ENCODE measurements around the gene C17orf107. TPM values are rescaled to one million over a fixed set of nuclear protein-coding genes. Genes with fewer than 3 reads are reported as not detected.

C17orf107 gene
- total and polyA plus RNA-seq, 2 of the 13 experiments (the other 11 are each of a cell fraction or from before 2014, with no cell fraction given): 0.20 to 0.59 TPM

- TF ChIP-seq TCF7 (IDR thresholded peaks at IDR 0.05; ENCODE audit: low read depth) (peak; percentile 43; the same call in 1 of the 2 replicates), ZNF883 (CRISPR knock-in tag; IDR thresholded peaks at IDR 0.05; ENCODE audit: not compliant biosample characterization) (no peak), SIX1 (CRISPR knock-in tag; IDR thresholded peaks at IDR 0.05; ENCODE audit: borderline replicate concordance) (peak; percentile 54; the same call in 1 of the 2 replicates), ELF3 (CRISPR knock-in tag; IDR thresholded peaks at IDR 0.05) (peak; percentile 81), FOXK1 (CRISPR knock-in tag; IDR thresholded peaks at IDR 0.05; ENCODE audit: borderline replicate concordance, low read depth) (0 out of 2 replicates have a peak, but pooled peaks have one; percentile 8), HDAC2 (CRISPR knock-in tag; IDR thresholded peaks at IDR 0.05) (0 out of 2 replicates have a peak, but pooled peaks have one; percentile 53), FOXP4 (CRISPR knock-in tag; IDR thresholded peaks at IDR 0.05) (peak; percentile 84), PITX1 (CRISPR knock-in tag; IDR thresholded peaks at IDR 0.05) (peak; percentile 83), ERF (CRISPR knock-in tag; IDR thresholded peaks at IDR 0.05) (0 out of 2 replicates have a peak, but pooled peaks have one; percentile 23), DPF2 (CRISPR knock-in tag; IDR thresholded peaks at IDR 0.05; ENCODE audit: borderline replicate concordance, low read depth) (peak; percentile 52; the same call in 1 of the 2 replicates), THRA (CRISPR knock-in tag; IDR thresholded peaks at IDR 0.05; ENCODE audit: borderline replicate concordance) (peak; percentile 48; the same call in 1 of the 2 replicates)
- TF ChIP-seq, protein P1, sequence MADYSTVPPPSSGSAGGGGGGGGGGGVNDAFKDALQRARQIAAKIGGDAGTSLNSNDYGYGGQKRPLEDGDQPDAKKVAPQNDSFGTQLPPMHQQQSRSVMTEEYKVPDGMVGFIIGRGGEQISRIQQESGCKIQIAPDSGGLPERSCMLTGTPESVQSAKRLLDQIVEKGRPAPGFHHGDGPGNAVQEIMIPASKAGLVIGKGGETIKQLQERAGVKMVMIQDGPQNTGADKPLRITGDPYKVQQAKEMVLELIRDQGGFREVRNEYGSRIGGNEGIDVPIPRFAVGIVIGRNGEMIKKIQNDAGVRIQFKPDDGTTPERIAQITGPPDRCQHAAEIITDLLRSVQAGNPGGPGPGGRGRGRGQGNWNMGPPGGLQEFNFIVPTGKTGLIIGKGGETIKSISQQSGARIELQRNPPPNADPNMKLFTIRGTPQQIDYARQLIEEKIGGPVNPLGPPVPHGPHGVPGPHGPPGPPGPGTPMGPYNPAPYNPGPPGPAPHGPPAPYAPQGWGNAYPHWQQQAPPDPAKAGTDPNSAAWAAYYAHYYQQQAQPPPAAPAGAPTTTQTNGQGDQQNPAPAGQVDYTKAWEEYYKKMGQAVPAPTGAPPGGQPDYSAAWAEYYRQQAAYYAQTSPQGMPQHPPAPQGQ (CRISPR knock-in tag; IDR thresholded peaks at IDR 0.05; ENCODE audit: borderline replicate concordance): no peak
- TF ChIP-seq, protein P2, sequence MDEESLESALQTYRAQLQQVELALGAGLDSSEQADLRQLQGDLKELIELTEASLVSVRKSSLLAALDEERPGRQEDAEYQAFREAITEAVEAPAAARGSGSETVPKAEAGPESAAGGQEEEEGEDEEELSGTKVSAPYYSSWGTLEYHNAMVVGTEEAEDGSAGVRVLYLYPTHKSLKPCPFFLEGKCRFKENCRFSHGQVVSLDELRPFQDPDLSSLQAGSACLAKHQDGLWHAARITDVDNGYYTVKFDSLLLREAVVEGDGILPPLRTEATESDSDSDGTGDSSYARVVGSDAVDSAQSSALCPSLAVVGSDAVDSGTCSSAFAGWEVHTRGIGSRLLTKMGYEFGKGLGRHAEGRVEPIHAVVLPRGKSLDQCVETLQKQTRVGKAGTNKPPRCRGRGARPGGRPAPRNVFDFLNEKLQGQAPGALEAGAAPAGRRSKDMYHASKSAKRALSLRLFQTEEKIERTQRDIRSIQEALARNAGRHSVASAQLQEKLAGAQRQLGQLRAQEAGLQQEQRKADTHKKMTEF (CRISPR knock-in tag; IDR thresholded peaks at IDR 0.05): peak; percentile 39; the same call in 1 of the 2 replicates
- TF ChIP-seq, protein P3, sequence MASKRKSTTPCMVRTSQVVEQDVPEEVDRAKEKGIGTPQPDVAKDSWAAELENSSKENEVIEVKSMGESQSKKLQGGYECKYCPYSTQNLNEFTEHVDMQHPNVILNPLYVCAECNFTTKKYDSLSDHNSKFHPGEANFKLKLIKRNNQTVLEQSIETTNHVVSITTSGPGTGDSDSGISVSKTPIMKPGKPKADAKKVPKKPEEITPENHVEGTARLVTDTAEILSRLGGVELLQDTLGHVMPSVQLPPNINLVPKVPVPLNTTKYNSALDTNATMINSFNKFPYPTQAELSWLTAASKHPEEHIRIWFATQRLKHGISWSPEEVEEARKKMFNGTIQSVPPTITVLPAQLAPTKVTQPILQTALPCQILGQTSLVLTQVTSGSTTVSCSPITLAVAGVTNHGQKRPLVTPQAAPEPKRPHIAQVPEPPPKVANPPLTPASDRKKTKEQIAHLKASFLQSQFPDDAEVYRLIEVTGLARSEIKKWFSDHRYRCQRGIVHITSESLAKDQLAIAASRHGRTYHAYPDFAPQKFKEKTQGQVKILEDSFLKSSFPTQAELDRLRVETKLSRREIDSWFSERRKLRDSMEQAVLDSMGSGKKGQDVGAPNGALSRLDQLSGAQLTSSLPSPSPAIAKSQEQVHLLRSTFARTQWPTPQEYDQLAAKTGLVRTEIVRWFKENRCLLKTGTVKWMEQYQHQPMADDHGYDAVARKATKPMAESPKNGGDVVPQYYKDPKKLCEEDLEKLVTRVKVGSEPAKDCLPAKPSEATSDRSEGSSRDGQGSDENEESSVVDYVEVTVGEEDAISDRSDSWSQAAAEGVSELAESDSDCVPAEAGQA (IDR thresholded peaks at IDR 0.05; ENCODE audit: low read depth): 0 out of 2 replicates have a peak, but pooled peaks have one; percentile 44
- TF ChIP-seq, protein P3 (CRISPR knock-in tag; IDR thresholded peaks at IDR 0.05; ENCODE audit: borderline replicate concordance): no peak
These were observed 41.1 kb upstream of the C17orf107 start (continued) for GRCh38 chr17:4858068-4858881.

All from HepG2 (cell line).